Measurements from ENCODE around the gene ACER1. TPM values are rescaled to one million over a fixed set of nuclear protein-coding genes. Genes with fewer than 3 reads are reported as not detected.

The ACER1 gene
- total RNA-seq, 4 donors from 2014 or later = 0.61 TPM; not detected in 3

- intact Hi-C loops (cut with DNase I; ENCODE audit: low total_unique reads) = no loop called here
- Histone ChIP-seq H3K27me3 (no peaks in the 10 kb centered on the region), H3K4me1 (peaks cover 0 to 9% of the 10 kb centered on the region in 2 donors), H3K9me3 (no peaks in the 10 kb centered on the region), H3K27ac (peak overlapping the region; percentile 6 to 22), H3K4me3 (no peak overlapping the region), H3K36me3 (no peaks in the 10 kb centered on the region)
- DNase-seq = peak; percentile 59 to 61
- TF ChIP-seq POLR2A (IDR thresholded peaks at IDR 0.05) = no peak
- TF ChIP-seq, protein P1, sequence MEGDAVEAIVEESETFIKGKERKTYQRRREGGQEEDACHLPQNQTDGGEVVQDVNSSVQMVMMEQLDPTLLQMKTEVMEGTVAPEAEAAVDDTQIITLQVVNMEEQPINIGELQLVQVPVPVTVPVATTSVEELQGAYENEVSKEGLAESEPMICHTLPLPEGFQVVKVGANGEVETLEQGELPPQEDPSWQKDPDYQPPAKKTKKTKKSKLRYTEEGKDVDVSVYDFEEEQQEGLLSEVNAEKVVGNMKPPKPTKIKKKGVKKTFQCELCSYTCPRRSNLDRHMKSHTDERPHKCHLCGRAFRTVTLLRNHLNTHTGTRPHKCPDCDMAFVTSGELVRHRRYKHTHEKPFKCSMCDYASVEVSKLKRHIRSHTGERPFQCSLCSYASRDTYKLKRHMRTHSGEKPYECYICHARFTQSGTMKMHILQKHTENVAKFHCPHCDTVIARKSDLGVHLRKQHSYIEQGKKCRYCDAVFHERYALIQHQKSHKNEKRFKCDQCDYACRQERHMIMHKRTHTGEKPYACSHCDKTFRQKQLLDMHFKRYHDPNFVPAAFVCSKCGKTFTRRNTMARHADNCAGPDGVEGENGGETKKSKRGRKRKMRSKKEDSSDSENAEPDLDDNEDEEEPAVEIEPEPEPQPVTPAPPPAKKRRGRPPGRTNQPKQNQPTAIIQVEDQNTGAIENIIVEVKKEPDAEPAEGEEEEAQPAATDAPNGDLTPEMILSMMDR (IDR thresholded peaks at IDR 0.05) = no peak
These were observed 44.6 kb upstream of the ACER1 start for GRCh38 chr19:6378041-6378440.

- H3K4me1 ChIP-seq = peaks cover 0 to 9% of the 10 kb centered on the region in 2 donors
These were observed 43.2 kb upstream of the ACER1 start for GRCh38 chr19:6376512-6377190.

DNA sequence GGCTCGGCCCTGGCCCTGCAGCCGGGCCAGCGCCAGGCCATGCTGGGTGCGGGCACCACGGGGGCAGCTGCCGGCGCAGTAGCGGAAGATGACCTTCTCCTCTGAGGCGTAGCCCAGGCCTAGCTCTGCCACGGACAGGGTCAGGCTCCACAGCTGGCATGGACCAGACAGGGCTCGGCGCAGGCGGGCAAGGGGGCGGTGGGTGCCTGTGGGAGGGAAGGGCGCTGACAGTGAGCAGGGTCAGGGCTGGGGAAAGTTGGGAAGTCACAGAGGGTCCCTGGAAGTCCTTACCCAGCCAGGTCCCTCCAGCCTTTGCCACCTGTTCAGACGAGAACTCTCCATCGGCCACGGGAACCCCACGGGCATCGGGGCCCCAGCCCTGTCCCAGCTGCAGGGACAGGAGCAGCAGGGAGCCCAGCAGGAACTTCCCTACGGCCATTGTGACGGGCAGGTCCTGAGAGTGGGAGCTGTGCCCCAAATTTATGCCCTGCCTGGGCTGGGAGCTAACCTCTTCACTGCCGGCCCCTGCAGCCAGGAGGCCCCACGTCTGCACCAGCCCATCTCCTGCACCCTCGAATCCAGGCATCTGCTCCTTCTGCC, 42.1 kb upstream of the ACER1 start, which contains the start of gene PSPN:
PSPN (minus strand) TSS at position 523 of the 600 bp plus-strand sequence; CDS start at position 439, 84 bp downstream.
- Histone ChIP-seq H3K9me3 (no peaks in the 10 kb centered on the region), H3K4me3 (no peak within 1 kb of the TSS), H3K36me3 (no peaks in the 10 kb centered on the region), H3K4me1 (peaks cover 0 to 9% of the 10 kb centered on the region in 2 donors), H3K27ac (peak within 1 kb of the TSS; percentile 8 to 16), H3K27me3 (no peaks in the 10 kb centered on the region)
- intact Hi-C loops (cut with DNase I; ENCODE audit: low total_unique reads) = no loop called here
- TF ChIP-seq POLR2A (IDR thresholded peaks at IDR 0.05) = no peak
- TF ChIP-seq, protein P1 (IDR thresholded peaks at IDR 0.05) = no peak
- DNase-seq = no peak

More at GRCh38 chr19:6376512-6377190, 43.2 kb upstream of the ACER1 start:
- Histone ChIP-seq H3K27ac (peak overlapping the region; percentile 8 to 16), H3K9me3 (no peaks in the 10 kb centered on the region), H3K27me3 (no peaks in the 10 kb centered on the region), H3K36me3 (no peaks in the 10 kb centered on the region), H3K4me3 (no peak overlapping the region)
- no peak for TF ChIP-seq POLR2A (IDR thresholded peaks at IDR 0.05)
- TF ChIP-seq, protein P1 (IDR thresholded peaks at IDR 0.05) = no peak
- DNase-seq = no peak
- intact Hi-C loops (cut with DNase I; ENCODE audit: low total_unique reads) = no loop called here

DNA sequence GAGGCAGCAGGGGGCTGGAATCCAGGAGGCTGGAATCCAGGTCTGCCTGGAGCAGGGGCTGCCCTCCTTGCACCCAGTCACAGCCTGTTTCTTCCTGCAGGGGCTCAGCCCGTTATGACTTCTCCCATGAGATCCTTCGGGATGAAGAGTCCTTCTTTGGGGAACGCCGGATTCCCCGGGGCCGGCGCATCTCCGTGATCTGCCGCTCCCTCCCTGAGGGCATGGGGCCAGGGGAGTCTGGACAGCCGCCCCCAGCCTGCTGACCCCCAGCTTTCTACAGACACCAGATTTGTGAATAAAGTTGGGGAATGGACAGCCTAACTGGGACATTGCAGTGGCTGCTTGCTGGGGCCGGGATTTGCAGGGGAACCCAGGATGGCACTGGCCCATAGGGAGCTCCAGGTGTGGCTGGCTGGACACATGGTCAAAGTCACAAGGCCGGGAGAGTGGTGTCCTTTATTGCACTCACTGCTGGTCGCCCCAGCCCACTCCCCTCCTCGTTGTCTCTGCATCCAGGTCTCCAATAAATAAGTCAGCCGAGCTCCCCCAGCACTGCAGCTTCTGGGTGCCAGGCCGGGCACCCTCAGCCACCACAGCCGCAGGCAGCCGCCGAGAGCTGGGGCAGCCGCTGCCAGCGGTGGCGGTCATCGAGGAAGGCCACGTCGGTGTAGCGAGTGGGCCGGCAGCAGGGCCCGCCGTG, 41.4 kb upstream of the ACER1 start:
- Histone ChIP-seq H3K4me3 (no peak overlapping the region), H3K4me1 (peaks cover 0 to 9% of the 10 kb centered on the region in 2 donors), H3K36me3 (no peaks in the 10 kb centered on the region), H3K9me3 (no peaks in the 10 kb centered on the region), H3K27ac (peak overlapping the region in 1 of 2 donors; percentile 100), H3K27me3 (no peaks in the 10 kb centered on the region)
- DNase-seq = no peak
- no peak for TF ChIP-seq POLR2A (IDR thresholded peaks at IDR 0.05)
- TF ChIP-seq, protein P1 (IDR thresholded peaks at IDR 0.05) = no peak
- intact Hi-C loops (cut with DNase I; ENCODE audit: low total_unique reads) = no loop called here

All from uterus (tissue), 4 donors.